ENCODE results near the gene SYT2.
"Not testable (repeated sequence)": the region's sequence is repeated elsewhere in the genome, so short reads cannot be mapped to it uniquely, and the experiment has no call there.

The SYT2 gene

DNA sequence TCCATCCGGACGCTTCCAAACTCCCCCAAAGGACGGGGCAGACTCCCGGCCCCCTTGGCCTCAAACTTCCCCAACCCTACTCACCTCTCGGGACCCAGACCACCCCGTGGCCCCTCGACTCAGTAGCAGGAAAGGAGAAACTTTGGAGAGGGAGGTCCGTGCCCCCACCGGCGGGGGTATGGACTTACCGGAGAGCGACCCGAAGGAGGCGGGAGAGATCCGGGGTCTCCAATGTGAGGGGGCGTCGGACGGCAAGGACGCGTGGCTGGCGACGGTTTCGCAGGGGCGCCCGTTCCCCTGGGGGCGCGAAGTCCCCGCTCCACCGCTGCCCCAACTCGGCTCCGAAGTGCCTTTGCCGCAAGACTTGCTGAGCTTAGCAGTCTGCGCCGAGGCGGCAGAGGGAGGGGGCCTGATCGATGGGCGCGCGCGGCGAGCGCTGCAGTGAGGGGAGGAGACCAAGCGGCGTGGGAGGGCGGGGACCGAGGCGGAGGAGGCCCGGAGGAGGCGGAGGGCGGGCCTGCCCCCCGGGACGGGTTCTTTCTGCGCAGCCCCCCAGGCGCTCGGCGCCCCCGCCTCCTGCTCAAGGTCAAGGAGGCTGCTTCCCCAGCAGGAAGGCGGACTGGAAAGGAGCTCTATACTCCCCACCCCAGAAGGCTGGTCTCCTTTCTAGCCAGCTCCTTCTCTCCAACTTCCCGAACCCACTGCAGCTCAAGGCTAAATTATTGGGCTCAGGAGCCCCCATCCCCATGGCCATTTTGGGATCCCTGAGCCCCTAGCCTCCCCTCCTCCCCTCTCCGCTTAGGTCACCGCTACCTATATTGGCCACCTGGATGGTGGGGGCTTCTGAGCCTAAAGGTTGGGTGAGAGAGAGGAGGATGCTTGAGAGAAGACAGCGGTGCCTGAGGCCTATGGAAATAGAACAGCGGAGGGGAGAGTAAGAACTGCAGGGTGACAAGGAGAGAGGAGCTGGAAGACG, at the start of gene SYT2:
Gene SYT2, minus strand, starts transcription at position 385 of the 976 bp plus-strand sequence. CDS start 104,682 bp downstream, outside the sequence.
- DNase-seq (ENCODE audit: low spot score) = peak; percentile 5

DNA sequence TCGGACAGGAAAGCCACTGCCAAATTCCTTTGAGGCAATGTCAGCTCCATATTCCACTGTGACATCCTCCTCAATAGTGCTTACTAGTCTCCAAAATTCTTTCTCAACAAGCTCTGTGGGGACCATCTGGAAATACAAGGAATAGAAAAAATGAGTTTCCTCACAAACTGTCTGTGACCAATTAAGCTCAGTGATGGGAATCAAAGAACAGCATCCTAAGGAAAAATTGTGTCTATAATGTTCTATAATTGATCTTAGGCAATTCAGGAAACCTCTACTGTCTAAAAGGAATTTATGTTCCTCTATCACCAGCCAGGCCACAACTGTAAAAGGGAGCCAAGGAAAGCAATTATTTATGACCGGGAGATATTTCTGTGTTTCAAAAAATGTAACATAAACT, 46.1 kb upstream of the SYT2 start:
- no peak for DNase-seq (ENCODE audit: low spot score)

DNA sequence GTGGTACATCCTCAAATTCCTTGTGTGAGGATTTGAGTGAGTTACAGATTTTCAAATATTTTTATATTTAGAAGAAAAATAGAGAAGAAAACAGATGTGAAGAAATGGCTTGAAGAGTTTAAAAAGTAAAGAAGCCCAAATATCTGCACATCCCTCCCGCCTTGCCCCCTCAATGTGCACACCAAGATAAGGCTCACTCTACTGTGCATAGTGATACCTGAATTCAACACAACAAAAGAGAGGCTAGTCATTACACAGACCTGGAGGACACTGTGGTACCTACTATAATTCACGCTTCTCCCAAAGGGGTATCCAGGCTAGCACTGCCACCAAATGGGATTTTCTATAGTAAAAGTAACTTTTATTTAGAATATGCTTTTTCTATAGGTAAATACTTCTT, 44.0 kb upstream of the SYT2 start:
- no peak for DNase-seq (ENCODE audit: low spot score)

DNA sequence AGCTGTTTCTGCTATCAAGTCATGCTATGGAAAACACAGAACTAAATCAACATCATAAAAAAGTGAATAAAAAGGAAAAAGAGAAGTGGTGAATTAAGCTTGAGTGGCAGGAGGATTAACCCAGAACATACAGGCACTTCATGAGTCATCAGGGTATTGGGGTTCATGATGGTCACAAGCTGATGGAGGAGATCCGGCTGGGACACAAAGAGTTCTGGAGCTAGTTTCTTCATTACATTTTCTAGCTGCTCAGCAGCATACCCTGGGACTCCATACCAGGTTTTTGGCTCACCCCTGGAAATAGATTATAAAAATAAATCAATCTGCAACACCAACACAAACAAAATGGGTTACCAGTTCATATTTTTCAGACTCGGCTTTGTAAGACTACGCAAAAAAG, 42.5 kb upstream of the SYT2 start:
- no peak for DNase-seq (ENCODE audit: low spot score)

DNA sequence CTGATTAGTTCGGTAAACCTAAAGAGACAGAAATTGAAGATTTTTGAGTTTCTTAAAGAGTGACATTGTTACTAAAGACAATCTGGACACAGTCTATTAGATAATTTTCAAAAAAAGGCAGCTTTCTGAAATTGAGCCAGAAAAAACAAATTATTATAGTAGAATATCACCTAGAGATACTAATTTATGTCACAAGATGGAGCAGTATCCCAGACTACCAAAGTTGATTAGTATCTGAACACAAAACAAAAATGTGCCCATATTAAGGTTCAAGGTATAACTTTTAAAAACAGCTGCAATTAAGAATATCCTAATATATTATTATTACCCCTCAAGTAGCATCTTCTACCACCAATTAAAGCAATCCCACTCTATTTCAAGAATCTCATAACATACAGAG, 40.5 kb upstream of the SYT2 start:
- no peak for DNase-seq (ENCODE audit: low spot score)

DNA sequence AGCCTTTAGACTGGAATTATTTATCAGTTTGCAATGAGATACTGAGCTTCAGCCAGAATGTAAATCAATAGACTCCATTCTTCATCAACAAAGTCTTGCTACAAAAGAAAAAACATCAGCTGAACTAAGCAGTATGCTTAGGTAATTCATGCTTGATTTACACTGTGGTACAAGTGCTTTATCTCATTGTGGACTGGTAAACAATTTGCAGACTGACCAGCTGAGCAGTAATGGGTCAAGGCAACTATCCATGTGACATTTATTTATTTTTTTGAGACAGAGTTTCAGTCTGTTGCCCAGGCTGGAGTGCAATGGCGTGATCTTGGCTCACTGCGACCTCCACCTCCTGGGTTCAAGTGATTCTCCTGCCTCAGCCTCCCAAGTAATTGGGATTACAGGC, 39.8 kb upstream of the SYT2 start:
- DNase-seq (ENCODE audit: low spot score) = no peak

DNA sequence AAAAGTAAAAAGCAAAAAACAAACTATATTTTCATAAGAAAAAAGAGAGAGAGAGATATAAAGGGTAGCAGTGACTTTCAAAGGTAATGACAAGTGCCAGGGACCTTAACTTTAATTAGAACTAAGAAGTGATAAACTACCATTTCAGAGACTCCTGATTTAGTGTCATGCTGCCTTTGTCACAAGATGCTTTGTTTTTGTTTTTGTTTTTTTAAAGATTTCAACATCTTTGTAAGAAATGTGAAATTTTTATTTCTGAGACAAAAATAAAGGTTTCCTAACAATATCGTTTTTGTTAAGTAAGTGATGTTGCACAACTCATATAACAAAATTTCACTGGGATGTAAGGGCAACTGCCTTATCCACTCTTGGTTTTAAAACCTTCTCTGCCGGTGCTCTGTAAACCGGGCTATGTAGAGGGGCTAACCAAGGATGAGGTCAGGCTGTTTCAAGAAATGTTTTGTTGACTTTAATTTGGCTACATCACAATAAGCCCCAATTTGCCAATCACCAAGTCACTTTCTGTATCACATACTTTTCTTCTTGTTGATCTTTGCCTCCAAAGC, 35.2 kb upstream of the SYT2 start:
- no peak for DNase-seq (ENCODE audit: low spot score)

DNA sequence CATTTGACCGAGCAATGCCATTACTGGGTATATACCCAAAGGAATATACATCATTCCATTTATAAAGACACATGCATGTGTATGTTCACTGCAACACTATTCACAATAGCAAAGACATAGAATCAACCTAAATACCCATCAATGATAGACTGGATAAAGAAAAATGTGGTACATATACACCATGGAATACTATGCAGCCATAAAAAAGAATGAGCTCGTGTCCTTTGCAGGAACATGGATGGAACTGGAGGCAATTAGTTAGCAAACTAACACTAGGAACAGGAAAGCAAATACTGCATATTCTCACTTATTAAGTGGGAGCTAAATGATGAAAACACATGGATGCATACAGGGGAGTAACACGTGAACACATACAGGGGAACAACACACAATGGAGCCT, 34.5 kb upstream of the SYT2 start:
- DNase-seq (ENCODE audit: low spot score) = not testable (repeated sequence)

DNA sequence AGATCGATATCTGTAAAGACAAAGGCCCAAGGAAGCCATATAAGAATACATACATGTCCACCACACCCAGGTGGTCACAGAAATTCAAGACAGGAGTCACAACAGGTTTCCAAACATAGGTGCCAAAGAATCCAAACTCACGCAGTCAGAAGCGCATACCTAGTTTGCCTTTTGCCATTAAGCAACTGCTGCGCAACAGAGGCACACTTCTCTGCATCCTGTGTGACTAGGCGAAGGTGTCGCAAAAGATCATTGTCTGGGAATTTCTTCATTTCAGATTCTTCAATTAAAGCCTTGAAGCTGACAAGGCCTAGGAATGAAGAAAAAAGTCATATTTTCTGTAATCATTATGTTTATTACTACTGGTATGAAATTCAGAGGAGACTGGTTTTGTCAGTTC, 32.2 kb upstream of the SYT2 start:
- no peak for DNase-seq (ENCODE audit: low spot score)

DNA sequence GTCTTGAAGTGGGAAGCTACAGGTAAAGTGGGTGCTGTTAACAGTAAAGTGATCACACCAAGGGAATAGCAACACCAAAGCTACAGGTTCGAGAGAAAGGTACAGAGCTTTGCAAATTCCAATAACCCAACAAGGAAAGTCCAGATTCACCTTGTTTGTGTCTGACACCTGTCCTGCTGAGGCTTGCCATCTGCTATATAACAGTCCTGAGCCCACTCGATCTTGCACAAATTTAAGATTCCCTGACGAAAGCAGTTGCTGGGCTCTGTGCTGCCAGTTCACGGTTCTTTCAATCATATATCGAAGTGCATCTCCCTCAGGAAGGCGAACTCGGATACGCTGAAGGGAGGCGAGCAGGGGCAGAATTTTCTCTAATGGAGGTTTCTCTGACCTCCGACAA, 23.0 kb upstream of the SYT2 start:
- no peak for DNase-seq (ENCODE audit: low spot score)

DNA sequence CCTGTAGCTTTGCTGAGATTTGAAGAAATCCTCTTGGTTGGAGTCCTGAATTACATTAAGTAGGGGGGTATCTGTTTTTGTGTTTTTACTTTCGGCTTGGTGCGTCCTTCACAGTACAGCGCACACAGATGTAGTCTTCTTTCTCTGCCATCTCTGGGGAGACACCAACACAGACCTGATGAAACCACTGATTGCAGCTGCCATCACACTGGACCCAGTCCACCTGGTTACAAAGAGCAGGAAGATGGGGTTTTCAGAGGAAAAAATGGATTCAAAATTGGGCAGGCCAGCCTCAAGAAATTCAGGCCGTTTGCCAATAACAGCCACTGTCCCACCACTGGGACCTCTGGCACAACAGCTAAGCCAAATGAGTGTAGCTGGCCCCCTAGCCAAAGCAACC, 18.7 kb upstream of the SYT2 start:
- no peak for DNase-seq (ENCODE audit: low spot score)

DNA sequence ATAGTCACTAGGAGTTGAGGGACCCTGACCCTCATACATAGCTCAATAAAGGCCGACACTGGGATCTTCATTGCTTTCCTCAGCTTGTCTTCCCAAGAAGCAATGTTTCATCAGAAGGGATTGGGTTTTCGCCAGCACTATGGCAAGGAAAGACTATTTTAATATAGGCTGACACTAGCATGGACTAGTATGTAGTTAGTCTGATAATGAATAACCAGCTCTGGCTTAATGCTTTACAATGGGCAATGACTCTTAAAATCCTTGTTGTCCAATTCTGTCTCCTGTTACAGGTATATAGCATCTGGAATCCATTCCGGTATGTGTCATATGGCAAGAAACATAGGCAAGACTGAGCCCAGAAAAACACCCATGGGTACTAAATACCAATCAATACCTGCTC, 15.3 kb upstream of the SYT2 start:
- no peak for DNase-seq (ENCODE audit: low spot score)

DNA sequence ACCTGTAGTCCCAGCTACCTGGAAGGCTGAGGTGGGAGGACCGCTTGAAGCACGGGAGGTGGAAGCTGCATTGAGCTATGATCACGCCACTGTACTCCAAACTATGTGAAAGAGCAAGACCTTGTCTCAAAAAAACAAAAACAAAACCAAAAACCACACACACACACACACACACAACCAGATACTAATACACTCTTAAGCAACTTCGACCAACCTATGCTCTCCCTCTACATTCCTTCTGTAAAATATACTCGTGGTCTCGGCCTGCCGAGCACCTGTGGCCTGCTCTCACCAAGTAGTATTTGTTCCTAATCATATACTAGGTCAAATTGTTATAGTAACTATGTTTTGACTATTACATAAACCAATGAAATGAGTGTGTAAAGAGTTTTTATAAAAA, 13.5 kb upstream of the SYT2 start:
- DNase-seq (ENCODE audit: low spot score) = no peak

DNA sequence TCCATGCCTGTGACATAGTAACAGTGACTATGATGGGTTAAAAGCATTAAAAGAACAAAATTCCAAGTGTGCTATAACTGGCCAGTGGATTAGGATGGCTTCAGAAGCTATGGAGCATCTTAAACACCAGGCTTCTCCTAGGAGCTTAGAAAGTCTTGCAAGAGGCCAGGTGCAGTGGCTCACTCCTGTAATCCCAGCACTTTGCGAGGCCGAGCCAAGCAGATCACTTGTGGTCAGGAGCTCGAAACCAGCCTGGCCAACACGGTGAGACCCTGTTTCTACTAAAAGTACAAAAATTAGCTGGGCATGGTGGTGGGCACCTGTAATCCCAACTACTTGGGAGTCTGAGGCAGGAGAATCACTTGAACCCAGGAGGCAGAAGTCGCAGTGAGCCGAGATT, 12.8 kb upstream of the SYT2 start:
- not testable (repeated sequence) for DNase-seq (ENCODE audit: low spot score)

DNA sequence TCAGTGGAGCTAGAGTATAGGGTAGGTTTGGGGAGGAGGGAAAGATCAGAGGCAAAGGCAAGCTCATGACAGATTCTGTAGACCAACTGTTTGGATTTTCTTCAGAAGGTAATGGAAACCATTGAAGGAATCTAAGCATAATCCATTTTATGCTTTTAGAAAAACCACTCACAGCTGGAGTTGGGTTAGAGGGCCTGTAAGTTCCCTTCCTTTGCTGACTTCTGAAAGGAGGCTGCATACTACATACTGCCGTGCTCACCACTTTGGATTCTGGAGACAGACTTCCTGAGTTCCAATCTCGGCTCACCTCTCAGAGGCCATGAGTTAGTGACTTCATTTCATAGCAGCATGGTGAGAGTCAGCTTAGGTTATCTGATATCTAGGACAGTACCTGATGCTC, 6.4 kb upstream of the SYT2 start:
- no peak for DNase-seq (ENCODE audit: low spot score)

DNA sequence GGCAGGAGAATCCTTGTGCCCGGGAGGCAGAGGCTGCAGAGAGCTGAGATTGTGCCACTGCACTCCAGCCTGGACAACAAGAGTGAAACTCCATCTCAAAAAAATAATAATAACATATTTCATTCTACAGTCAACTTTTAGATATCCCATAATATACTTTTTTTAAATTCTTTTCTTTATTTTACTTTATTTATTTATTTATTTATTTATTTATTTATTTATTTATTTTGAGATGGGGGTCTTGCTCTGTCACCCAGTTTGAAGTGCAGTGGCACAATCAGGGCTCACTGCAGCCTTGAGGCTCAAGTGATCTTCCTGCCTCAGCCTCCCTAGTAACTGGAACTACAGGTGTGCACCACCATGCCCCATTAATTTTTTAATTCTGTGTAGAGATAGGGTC, 3.9 kb upstream of the SYT2 start:
- DNase-seq (ENCODE audit: low spot score) = not testable (repeated sequence)

DNA sequence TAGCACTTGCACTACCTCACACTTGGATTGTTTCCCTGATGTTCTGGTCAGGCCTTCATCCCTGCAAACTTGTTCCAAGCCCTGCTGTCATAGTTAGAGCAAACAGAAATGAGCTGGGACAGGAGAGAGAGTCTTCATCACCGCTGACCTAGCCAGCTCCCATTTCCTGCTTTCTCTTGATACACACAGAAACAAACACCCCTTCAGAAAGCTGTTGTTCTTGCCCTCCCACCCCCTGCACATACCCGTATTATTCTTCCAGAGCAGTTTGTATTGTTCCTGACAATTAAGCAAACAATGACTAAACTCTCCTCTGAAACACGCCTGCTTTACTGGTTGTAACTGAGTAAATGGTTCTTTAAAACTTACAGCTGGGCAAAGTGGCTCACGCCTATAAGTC, 2.9 kb upstream of the SYT2 start:
- DNase-seq (ENCODE audit: low spot score) = no peak

DNA sequence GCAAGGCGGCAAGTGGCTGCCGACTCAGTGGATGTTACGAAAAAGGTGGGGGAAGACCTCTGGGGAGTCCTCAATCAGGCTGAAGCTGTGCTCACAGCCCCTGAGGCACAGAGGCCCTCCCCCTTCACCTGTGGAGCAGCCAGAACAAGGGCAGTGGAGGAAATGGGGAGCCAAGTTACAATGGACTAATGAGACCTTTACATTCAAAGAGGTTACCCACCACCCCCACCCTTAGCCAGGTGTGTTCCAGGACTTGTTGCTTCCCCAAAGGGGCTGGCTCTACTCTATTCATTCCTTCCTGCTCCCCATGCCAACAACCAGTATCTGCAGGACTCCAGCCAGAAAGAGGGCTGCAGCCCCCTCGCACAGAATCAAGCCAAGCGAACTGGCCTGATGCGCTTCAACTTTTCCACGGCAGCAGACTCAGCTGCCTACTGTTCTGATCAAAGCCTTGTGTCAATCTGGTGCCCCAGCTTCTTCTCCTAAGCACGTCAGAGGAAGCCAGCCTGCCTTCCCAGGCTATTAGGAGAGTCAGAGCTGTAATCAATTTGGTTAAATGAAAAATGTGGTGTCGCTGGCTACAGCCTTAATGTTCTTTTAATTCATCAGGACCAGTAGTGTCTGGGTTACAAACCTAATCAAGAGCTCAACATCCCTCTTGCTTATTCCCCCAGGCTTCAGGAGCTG, 1.8 kb upstream of the SYT2 start:
- DNase-seq (ENCODE audit: low spot score) = no peak

DNA sequence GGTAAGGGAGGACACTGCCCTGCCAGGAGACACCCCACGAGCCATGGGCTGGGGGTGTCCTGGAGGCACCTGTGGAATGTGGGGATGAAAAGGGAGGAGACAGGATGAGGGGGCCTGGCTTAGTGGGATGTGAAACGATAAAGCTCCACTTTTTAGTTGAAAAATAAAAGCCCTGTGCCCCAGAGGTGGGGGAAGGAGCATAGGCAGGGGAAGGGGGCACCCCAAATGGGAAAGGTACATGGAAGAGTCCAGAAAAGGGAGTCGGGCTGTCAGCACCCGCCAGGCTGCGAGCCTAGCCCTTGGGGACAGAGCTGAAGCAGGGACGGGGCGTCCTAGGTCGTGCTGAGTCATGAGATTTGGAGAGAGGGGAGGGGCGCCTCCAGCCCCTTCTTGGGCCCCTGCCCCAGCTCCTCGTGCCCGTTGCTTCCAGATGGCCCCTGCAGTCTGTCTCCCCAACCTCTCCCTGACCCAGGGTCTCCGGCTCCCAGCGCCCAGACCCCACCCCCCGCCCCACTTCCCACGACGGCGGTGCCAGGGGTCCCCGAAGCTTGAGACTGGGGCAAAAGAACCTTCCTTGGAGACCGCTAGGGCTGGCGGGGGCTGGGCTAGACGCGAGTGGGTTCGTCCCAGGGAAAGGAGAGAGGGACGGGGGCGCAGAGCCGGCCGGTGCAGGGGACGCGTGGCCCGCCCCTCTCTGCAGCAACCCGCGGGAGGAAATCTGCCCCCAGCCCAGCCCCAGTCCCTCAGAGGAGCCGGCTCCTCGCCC, 795 bp downstream of the SYT2 start:
- no peak for DNase-seq (ENCODE audit: low spot score)

DNA sequence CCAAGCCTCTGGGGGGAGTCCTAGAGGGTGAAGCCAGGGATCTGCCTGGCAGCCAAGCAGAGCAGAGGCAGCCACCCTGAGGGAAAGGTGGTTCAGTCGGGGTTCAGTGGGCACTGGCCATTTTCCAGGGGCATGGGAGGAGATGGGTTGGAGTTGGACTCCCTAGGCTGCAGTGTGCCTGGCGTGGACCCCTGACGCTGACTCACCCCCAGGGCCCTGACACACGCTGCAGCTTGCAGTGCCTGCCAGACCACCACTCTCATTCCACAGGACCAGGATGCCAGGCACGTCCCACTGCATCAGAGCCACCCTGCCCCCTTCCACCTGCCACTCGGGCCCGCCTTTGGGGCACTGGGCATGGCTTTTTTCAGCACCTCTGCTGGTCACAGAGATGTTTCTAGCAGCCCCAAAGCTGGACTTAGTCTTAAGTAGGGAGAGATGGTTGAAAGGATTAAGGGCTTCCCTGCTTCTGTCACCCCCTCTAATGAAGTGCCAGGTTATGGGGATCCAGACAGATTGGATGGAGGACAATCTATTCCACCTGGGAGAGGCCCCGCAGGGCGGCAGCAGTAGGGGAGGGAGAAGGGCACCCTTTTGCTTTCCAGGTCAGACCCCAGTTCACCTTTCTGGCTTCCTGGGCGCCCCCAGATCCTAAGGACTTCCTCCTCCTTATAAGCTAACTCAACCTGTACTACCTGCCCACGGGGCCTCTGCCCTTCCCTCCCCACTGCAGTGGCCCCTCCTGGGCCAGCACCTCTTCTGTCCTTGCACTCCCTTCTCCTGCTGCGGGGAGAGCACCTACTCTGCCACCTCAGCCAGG, 1.6 kb downstream of the SYT2 start:
- DNase-seq (ENCODE audit: low spot score) = no peak

DNA sequence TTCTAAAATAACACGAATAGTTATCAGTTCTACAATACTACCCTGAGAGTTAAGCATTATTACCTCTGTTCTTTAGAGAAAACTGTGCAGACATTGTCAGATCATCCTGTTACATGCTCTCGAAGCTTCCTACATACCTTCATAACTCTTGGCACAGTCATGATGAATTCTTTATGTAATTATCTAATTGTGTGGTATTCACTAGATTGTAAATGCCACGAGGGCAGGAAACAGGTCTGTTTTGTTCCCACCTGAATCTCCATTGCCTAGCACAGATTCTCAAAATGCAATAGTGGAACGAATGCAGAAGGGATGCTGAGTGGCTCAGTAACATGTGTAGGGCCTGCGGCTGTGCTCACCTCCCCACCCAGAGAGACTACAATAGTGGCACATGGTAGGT, 3.4 kb downstream of the SYT2 start:
- DNase-seq (ENCODE audit: low spot score) = no peak

Measured in activated CD4-positive, alpha-beta T cell treated with anti-CD3 and anti-CD28 coated beads, Interleukin-2, Interleukin-4, amounts not matched to agents 100 ng/mL and 50 ng/mL, durations not matched to agents 16 hours and 8 hours (primary cell).